ENCODE results near the gene ZSCAN21. TPM values are rescaled to one million over a fixed set of nuclear protein-coding genes. Genes with fewer than 3 reads are reported as not detected.
"Not testable (repeated sequence)": the region's sequence is repeated elsewhere in the genome, so short reads cannot be mapped to it uniquely, and the experiment has no call there.

The ZSCAN21 gene
- total and polyA plus RNA-seq, 2 donors (not counting 3 experiments of a cell fraction or from before 2014, with no cell fraction given), result 7.4 to 7.7 TPM

- CTCF ChIA-PET, result interaction anchor here (1.4 kb wide), 1 partner anchor 13 kb away, joined by 3 read pairs; no protein-coding TSS in a partner anchor
- Histone ChIP-seq H3K79me2 (ENCODE audit: control insufficient read depth, insufficient read depth, low read length) (peaks cover 9% of the 10 kb centered on the region), H3K4me3 (replicated peaks in 1 of 3; ENCODE audit: insufficient read depth in 1 of 3, low read depth in 1 of 3, low read length in 3 of 3) (no peak overlapping the region), H3K36me3 (ENCODE audit: control insufficient read depth in 2 of 2, extremely low read depth in 1 of 2, insufficient read depth in 2 of 2, low read length in 2 of 2) (no peaks in the 10 kb centered on the region), H4K20me1 (replicated peaks; ENCODE audit: control insufficient read depth, extremely low read depth, insufficient read depth, low read length) (no peaks in the 10 kb centered on the region), H3K9me3 (replicated peaks; ENCODE audit: control insufficient read depth, insufficient read depth, low read length) (no peaks in the 10 kb centered on the region), H3K4me1 (ENCODE audit: control insufficient read depth, extremely low read depth, insufficient read depth, low read length) (peaks cover 5% of the 10 kb centered on the region), H3K27me3 (ENCODE audit: control insufficient read depth in 2 of 2, insufficient read depth in 2 of 2, low read length in 2 of 2) (no peaks in the 10 kb centered on the region), H3K4me2 (ENCODE audit: insufficient read depth, low read length) (no peak overlapping the region), H3K27ac (ENCODE audit: insufficient read depth, low read depth, low read length) (no peak overlapping the region), H3K9me1 (replicated peaks; ENCODE audit: control insufficient read depth, extremely low read depth, insufficient read depth, low read length) (no peaks in the 10 kb centered on the region), H2AFZ (ENCODE audit: low read depth, low read length) (no peak overlapping the region), H3K9ac (replicated peaks; ENCODE audit: extremely low read depth, insufficient read depth, low read length) (no peak overlapping the region)
- DNase-seq (ENCODE audit: low read depth, low spot score) (no peak), FAIRE-seq (no peak)
- intact Hi-C loops (cut with micrococcal nuclease), result no loop called here
- dilution Hi-C loops (cut with MboI; ENCODE audit: extremely low pct_ligation_motif_present, low sequenced_read_pairs), result no loop called here
- no peak for TF ChIP-seq CTCF (IDR thresholded peaks at IDR 0.05; ENCODE audit: extremely low read depth in 1 of 2, insufficient read depth in 1 of 2, low read depth in 1 of 2, low read length in 2 of 2)
- TF ChIP-seq MAX (IDR thresholded peaks at IDR 0.05; ENCODE audit: insufficient read depth, insufficient read length), result no peak
- TF ChIP-seq JUN (IDR thresholded peaks at IDR 0.05; ENCODE audit: borderline replicate concordance, insufficient read depth, insufficient read length, low read depth), result no peak
- no peak for TF ChIP-seq FOS (IDR thresholded peaks at IDR 0.05; ENCODE audit: borderline replicate concordance, insufficient read depth, low read length)
- no peak for TF ChIP-seq MYC (IDR thresholded peaks at IDR 0.05; ENCODE audit: low read depth, low read length)
- TF ChIP-seq POLR2AphosphoS5 (IDR thresholded peaks at IDR 0.05; ENCODE audit: insufficient read depth, low read depth, low read length), result no peak
- no peak for TF ChIP-seq GATA2 (IDR thresholded peaks at IDR 0.05; ENCODE audit: insufficient read depth, insufficient read length, low read depth, low read length)
- TF ChIP-seq EZH2 (IDR thresholded peaks at IDR 0.05; ENCODE audit: borderline replicate concordance, low read depth, low read length, severe bottlenecking), result no peak
- TF ChIP-seq POLR2A (IDR thresholded peaks at IDR 0.05; ENCODE audit: low read depth, low read length), result no peak
- no TSS peak for BruUV-seq (replicated peaks)
- POLR2A ChIA-PET, result no interaction called here
Observed at GRCh38 chr7:100011516-100011915, 38.1 kb upstream of the ZSCAN21 start.

- BruUV-seq (replicated peaks); H3K27ac ChIP-seq (ENCODE audit: insufficient read depth, low read depth, low read length); dilution Hi-C loops (cut with MboI; ENCODE audit: extremely low pct_ligation_motif_present, low sequenced_read_pairs); POLR2A ChIA-PET; H4K20me1 ChIP-seq (replicated peaks; ENCODE audit: control insufficient read depth, extremely low read depth, insufficient read depth, low read length); H3K9ac ChIP-seq (replicated peaks; ENCODE audit: extremely low read depth, insufficient read depth, low read length); H3K27me3 ChIP-seq (ENCODE audit: control insufficient read depth in 2 of 2, insufficient read depth in 2 of 2, low read length in 2 of 2); intact Hi-C loops (cut with micrococcal nuclease); H3K4me2 ChIP-seq (ENCODE audit: insufficient read depth, low read length); FAIRE-seq; DNase-seq (ENCODE audit: low read depth, low spot score); H3K4me3 ChIP-seq (replicated peaks in 1 of 3; ENCODE audit: insufficient read depth in 1 of 3, low read depth in 1 of 3, low read length in 3 of 3); H3K9me1 ChIP-seq (replicated peaks; ENCODE audit: control insufficient read depth, extremely low read depth, insufficient read depth, low read length); H3K36me3 ChIP-seq (ENCODE audit: control insufficient read depth in 2 of 2, extremely low read depth in 1 of 2, insufficient read depth in 2 of 2, low read length in 2 of 2); H2AFZ ChIP-seq (ENCODE audit: low read depth, low read length); H3K9me3 ChIP-seq (replicated peaks; ENCODE audit: control insufficient read depth, insufficient read depth, low read length): not testable (repeated sequence)
- CTCF ChIA-PET, result interaction anchor here (0.5 to 1.5 kb wide), 6 partner anchors 9 to 19 kb away, joined by 3 to 4 read pairs (median 3); no protein-coding TSS in a partner anchor
- Histone ChIP-seq H3K4me1 (ENCODE audit: control insufficient read depth, extremely low read depth, insufficient read depth, low read length) (peaks cover 12% of the 10 kb centered on the region), H3K79me2 (ENCODE audit: control insufficient read depth, insufficient read depth, low read length) (peaks cover 21% of the 10 kb centered on the region)
Observed at GRCh38 chr7:100012385-100013327, 36.9 kb upstream of the ZSCAN21 start.
